SK-N-SH (cell line): Measurements from ENCODE around the gene IGF2. TPM values are rescaled to one million over a fixed set of nuclear protein-coding genes. Genes with fewer than 3 reads are reported as not detected.

Experiments used
- CTCF ChIA-PET: fragments of 300-600, 350-600 bp; formaldehyde crosslinking; extraction: SDS; loops from one replicate; lab custom pipeline; 2021; lab: Yijun Ruan, JAX
- POLR2A ChIA-PET: fragments of 350-600 bp; sonication (Branson Sonifier 250); formaldehyde crosslinking; extraction: SDS; loops from one replicate; lab custom pipeline; 2020; ENCODE audit warnings: antibody characterized with exemption, inconsistent platforms; lab: Yijun Ruan, JAX
- DNase-seq: peaks from one replicate; pipeline ENCODE4 v3.0.0; 2012
- H2AFZ ChIP-seq: fragments of 200-600 bp; sonication (generic); 2 replicates; pipeline ENCODE4 v1.8.1; 2016; ENCODE audit warnings: antibody characterized with exemption, mild to moderate bottlenecking, low read depth
- H3F3A ChIP-seq: fragments of 200-600 bp; sonication (generic); replicated peaks from 2 replicates; pipeline ENCODE3; 2016; ENCODE audit warnings: antibody characterized with exemption, mild to moderate bottlenecking; ENCODE audit not compliant: insufficient read depth
- H3K27ac ChIP-seq, 2 experiments: fragments of 200-500 bp in 1 of 2; fragments of 200-600 bp in 1 of 2; sonication (Bioruptor generic) in 1 of 2; sonication (generic), shearing (Covaris generic) in 1 of 2; 2 replicates each; pipeline versions ENCODE4 v1.5.1 to v1.6.1; 2014 to 2016; ENCODE audit warnings: low read depth in 2 of 2, inconsistent platforms in 1 of 2, low read length in 1 of 2, mild to moderate bottlenecking in 1 of 2, mixed read lengths in 1 of 2
- H3K27me3 ChIP-seq: fragments of 200-600 bp; sonication (generic), shearing (Covaris generic); 2 replicates; pipeline ENCODE4 v1.6.1; 2016; ENCODE audit warnings: mixed run types; ENCODE audit not compliant: insufficient read depth
- H3K36me3 ChIP-seq, 2 experiments: fragments of 200-500 bp in 1 of 2; fragments of 200-600 bp in 1 of 2; sonication (Bioruptor generic) in 1 of 2; sonication (generic) in 1 of 2; replicated peaks in 1 of 2; 2 replicates each; pipeline versions ENCODE3 to v1.5.1; 2014 to 2016; ENCODE audit warnings: low read length in 1 of 2, mild to moderate bottlenecking in 1 of 2; ENCODE audit not compliant: insufficient read depth in 2 of 2, control insufficient read depth in 1 of 2
- H3K4me1 ChIP-seq, 2 experiments: fragments of 200-500 bp in 1 of 2; fragments of 200-600 bp in 1 of 2; sonication (Bioruptor generic) in 1 of 2; sonication (generic), shearing (Covaris generic) in 1 of 2; 2 replicates each; pipeline versions ENCODE4 v1.5.1 to v1.6.1; 2014 to 2016; ENCODE audit warnings: low read depth in 1 of 2, low read length in 1 of 2, mixed run types in 1 of 2; ENCODE audit not compliant: insufficient read depth in 2 of 2, control insufficient read depth in 1 of 2
- H3K4me2 ChIP-seq: fragments of 200-600 bp; sonication (generic), shearing (Covaris generic); 2 replicates; pipeline ENCODE4 v1.6.1; 2017; ENCODE audit warnings: mixed run types
- H3K4me3 ChIP-seq, 2 experiments: fragments of 200-500 bp in 1 of 2; fragments of 200-600 bp in 1 of 2; sonication (Bioruptor generic) in 1 of 2; sonication (generic), shearing (Covaris generic) in 1 of 2; 2 replicates each; pipeline versions ENCODE4 v1.5.1 to v1.8.1; 2014 to 2016; ENCODE audit warnings: low read depth in 2 of 2, inconsistent platforms in 1 of 2, low read length in 1 of 2, mild to moderate bottlenecking in 1 of 2, mixed read lengths in 1 of 2, moderate library complexity in 1 of 2
- H3K79me2 ChIP-seq: fragments of 200-600 bp; sonication (generic); 2 replicates; pipeline ENCODE4 v1.8.1; 2017; ENCODE audit warnings: mild to moderate bottlenecking; ENCODE audit not compliant: insufficient read depth
- H3K9ac ChIP-seq: fragments of 200-600 bp; sonication (generic); 2 replicates; pipeline ENCODE4 v1.6.1; 2017; ENCODE audit warnings: mixed run types
- H3K9me2 ChIP-seq: fragments of 200-600 bp; sonication (generic); 2 replicates; pipeline ENCODE4 v1.6.1; 2017; ENCODE audit warnings: mixed run types
- H3K9me3 ChIP-seq: fragments of 200-600 bp; sonication (generic); 2 replicates; pipeline ENCODE4 v1.6.1; 2017; ENCODE audit warnings: mixed run types, mild to moderate bottlenecking, moderate library complexity
- H4K20me1 ChIP-seq: fragments of 200-600 bp; sonication (generic); 2 replicates; pipeline ENCODE4 v1.6.1; 2017; ENCODE audit warnings: mild to moderate bottlenecking, mixed run types; ENCODE audit not compliant: insufficient read depth
- CHD2 ChIP-seq: fragments of 150-350 bp; IDR thresholded peaks from 2 replicates; pipeline ENCODE4 v1.6.1; 2018; ENCODE audit warnings: low read length; ENCODE audit not compliant: partially characterized antibody
- ELF1 ChIP-seq: IDR thresholded peaks from 2 replicates; pipeline ENCODE4 v1.4.0; 2012
- EP300 ChIP-seq, 2 experiments: IDR thresholded peaks; 2 replicates each; pipeline versions ENCODE4 v1.4.0 to v1.6.1; 2012; ENCODE audit warnings: borderline replicate concordance in 1 of 2, low read depth in 1 of 2, low read length in 1 of 2
- EZH2phosphoT487 ChIP-seq: fragments of 200-600 bp; sonication (generic); IDR thresholded peaks from 2 replicates; pipeline ENCODE4 v1.6.1; 2017; ENCODE audit warnings: low read depth, mixed run types, mild to moderate bottlenecking, antibody characterized with exemption, moderate library complexity, borderline replicate concordance
- FOXJ3 ChIP-seq: sonication (generic); formaldehyde crosslinking; IDR thresholded peaks from 2 replicates; pipeline ENCODE4 v1.5.1; 2020; ENCODE audit warnings: mild to moderate bottlenecking, missing genetic modification reagents
- GABPA ChIP-seq: IDR thresholded peaks from 2 replicates; pipeline ENCODE4 v1.4.0; 2012; ENCODE audit warnings: low read depth, mild to moderate bottlenecking
- IRF3 ChIP-seq: fragments of 150-350 bp; IDR thresholded peaks from 2 replicates; pipeline ENCODE4 v1.6.1; 2016; ENCODE audit warnings: mild to moderate bottlenecking, low read depth, low read length
- MAX ChIP-seq: IDR thresholded peaks from 2 replicates; pipeline ENCODE4 v1.4.0; 2012; ENCODE audit warnings: low read depth
- MEF2A ChIP-seq: IDR thresholded peaks from 2 replicates; pipeline ENCODE4 v1.4.0; 2012; ENCODE audit warnings: low read depth, borderline replicate concordance
- MXI1 ChIP-seq: IDR thresholded peaks from 2 replicates; pipeline ENCODE4 v1.6.1; 2012; ENCODE audit warnings: mild to moderate bottlenecking, low read depth, low read length, improper control_type of control experiment
- NFIC ChIP-seq: IDR thresholded peaks from 2 replicates; pipeline ENCODE4 v1.4.0; 2012; ENCODE audit warnings: borderline replicate concordance
- RAD21 ChIP-seq: IDR thresholded peaks from 2 replicates; pipeline ENCODE4 v1.6.1; 2012; ENCODE audit warnings: mild to moderate bottlenecking, low read length
- RFX5 ChIP-seq: IDR thresholded peaks from 2 replicates; pipeline ENCODE4 v1.6.1; 2012; ENCODE audit warnings: mild to moderate bottlenecking, improper control_type of control experiment, low read length
- RXRA ChIP-seq: IDR thresholded peaks from 2 replicates; pipeline ENCODE4 v1.4.0; 2012; ENCODE audit warnings: low read depth, mild to moderate bottlenecking, borderline replicate concordance
- SMC3 ChIP-seq: IDR thresholded peaks from 2 replicates; pipeline ENCODE4 v1.6.1; 2012; ENCODE audit warnings: low read depth, low read length, improper control_type of control experiment
- TAF1 ChIP-seq: IDR thresholded peaks from 2 replicates; pipeline ENCODE4 v1.6.1; 2012; ENCODE audit warnings: low read depth, mild to moderate bottlenecking, low read length, moderate library complexity, borderline replicate concordance
- TCF12 ChIP-seq: IDR thresholded peaks from 2 replicates; pipeline ENCODE4 v1.4.0; 2012
- YY1 ChIP-seq: IDR thresholded peaks from 2 replicates; pipeline ENCODE4 v1.4.0; 2012; ENCODE audit warnings: low read depth, mild to moderate bottlenecking
- ZBTB33 ChIP-seq: IDR thresholded peaks from 2 replicates; pipeline ENCODE4 v1.4.0; 2012; ENCODE audit warnings: low read depth, borderline replicate concordance
- WGBS: methylation state at CpG from one replicate; pipeline ENCODE4 v1.1.6; 2017; ENCODE audit warnings: low lambda C conversion rate; 5-methylcytosine and 5-hydroxymethylcytosine counted together
- polyA plus RNA-seq, 3 experiments: library from polyadenylated mRNA; depleted of rRNA; stranded (reverse); fragments of >200 nt; gene quantifications; 2 replicates each; pipeline ENCODE4 v1.2.3, GENCODE V29; 2012

The IGF2 gene
- polyA plus RNA-seq, 1 of the 3 experiments (the other 2 are of a cell fraction) = 0.05 TPM

- no peaks in the 10 kb centered on the region for H3K9me2 ChIP-seq
- H3K36me3 ChIP-seq = no peaks in the 10 kb centered on the region
- no peak overlapping the region for H3K27ac ChIP-seq
- no peaks in the 10 kb centered on the region for H3K79me2 ChIP-seq
- no peak overlapping the region for H3K9ac ChIP-seq
- H3K4me2 ChIP-seq = no peak overlapping the region
- TF ChIP-seq RXRA = no peak
- TF ChIP-seq ELF1 = no peak
- no peak for TF ChIP-seq EZH2phosphoT487
- TF ChIP-seq ZBTB33 = no peak
- no peak for TF ChIP-seq IRF3
- no peak for TF ChIP-seq MAX
- TF ChIP-seq TCF12 = no peak
- no peak for TF ChIP-seq EP300 (IDR thresholded peaks at IDR 0.05; ENCODE audit: borderline replicate concordance in 1 of 2, low read depth in 1 of 2, low read length in 1 of 2)
- TF ChIP-seq MXI1 = no peak
- no peak for TF ChIP-seq FOXJ3 (CRISPR knock-in tag)
- TF ChIP-seq SMC3 = no peak
- TF ChIP-seq YY1 = no peak
- TF ChIP-seq GABPA = no peak
- TF ChIP-seq NFIC = no peak
- no peak for TF ChIP-seq CHD2
- TF ChIP-seq RAD21 = no peak
- TF ChIP-seq MEF2A = no peak
- TF ChIP-seq RFX5 = no peak
- no peak for TF ChIP-seq TAF1
- no peaks in the 10 kb centered on the region for H3K9me3 ChIP-seq
- POLR2A ChIA-PET = no interaction called here
- no peak overlapping the region for H3K4me3 ChIP-seq
- H4K20me1 ChIP-seq = no peaks in the 10 kb centered on the region
- CTCF ChIA-PET = interaction anchor here (0.9 kb wide), 1 partner anchor 87 kb away, joined by 4 read pairs; no protein-coding TSS in a partner anchor
- H3K27me3 ChIP-seq = no peaks in the 10 kb centered on the region
- 48% methylated on average over 5 of the region's 13 CpGs for WGBS
- DNase-seq = no peak
- H3F3A ChIP-seq = no peaks in the 10 kb centered on the region
- H3K4me1 ChIP-seq = peaks cover 0 to 11% of the 10 kb centered on the region in 2 experiments; a peak in 1 of 4 replicates
- no peak overlapping the region for H2AFZ ChIP-seq
These were observed 16.1 kb downstream of the IGF2 start for GRCh38 chr11:2122907-2123627.
